GM12878 (cell line): ENCODE data around the gene INCA1. TPM values are rescaled to one million over a fixed set of nuclear protein-coding genes. Genes with fewer than 3 reads are reported as not detected.

Source experiments
- ASH2L ChIP-seq: fragments of 300-600, 200-600 bp; sonication (generic); IDR thresholded peaks from 2 replicates; pipeline ENCODE4 v1.6.1; 2017; ENCODE audit warnings: low read depth, mild to moderate bottlenecking, borderline replicate concordance
- BHLHE40 ChIP-seq, 2 experiments: fragments of 450-650 bp in 1 of 2; IDR thresholded peaks; 2 replicates each; pipeline ENCODE4 v1.6.1; 2011 to 2017; ENCODE audit warnings: low read depth in 2 of 2, borderline replicate concordance in 1 of 2, improper control_type of control experiment in 1 of 2, low read length in 1 of 2, mild to moderate bottlenecking in 1 of 2
- DPF2 ChIP-seq: fragments of 450-650 bp; IDR thresholded peaks from 2 replicates; pipeline ENCODE4 v1.6.1; 2017; ENCODE audit warnings: mild to moderate bottlenecking
- E2F4 ChIP-seq: IDR thresholded peaks from 2 replicates; pipeline ENCODE4 v1.6.1; 2012; ENCODE audit warnings: low read depth, low read length, improper control_type of control experiment
- EGR1 ChIP-seq, 2 experiments: IDR thresholded peaks; 1 replicate in 1 of 2; 2 replicates in 1 of 2; pipeline ENCODE4 v1.6.1; 2011 to 2012; ENCODE audit warnings: low read depth in 2 of 2, low read length in 2 of 2, borderline replicate concordance in 1 of 2, mild to moderate bottlenecking in 1 of 2, moderate library complexity in 1 of 2
- ELK1 ChIP-seq: IDR thresholded peaks from 2 replicates; pipeline ENCODE4 v1.6.1; 2012; ENCODE audit warnings: low read depth, low read length, improper control_type of control experiment
- HDAC2 ChIP-seq: fragments of 200-600 bp; sonication (generic); IDR thresholded peaks from 2 replicates; pipeline ENCODE4 v1.6.1; 2017
- IKZF1 ChIP-seq: fragments of 450-650 bp; conservative IDR thresholded peaks from 2 replicates; pipeline ENCODE4 v1.6.1; 2017; ENCODE audit warnings: antibody characterized with exemption, mild to moderate bottlenecking
- JUND ChIP-seq: IDR thresholded peaks from 2 replicates; pipeline ENCODE4 v1.6.1; 2012; ENCODE audit warnings: low read depth, mild to moderate bottlenecking, low read length, improper control_type of control experiment, moderate library complexity
- KAT2A ChIP-seq: conservative IDR thresholded peaks from 2 replicates; pipeline ENCODE4 v1.6.1; 2011; ENCODE audit warnings: low read depth, low read length; ENCODE audit not compliant: control insufficient read depth
- NBN ChIP-seq: fragments of 450-650 bp; IDR thresholded peaks from 2 replicates; pipeline ENCODE4 v1.6.1; 2016
- NFYB ChIP-seq: IDR thresholded peaks from 2 replicates; pipeline ENCODE4 v1.6.1; 2011; ENCODE audit warnings: low read depth, mild to moderate bottlenecking, low read length, improper control_type of control experiment, moderate library complexity; ENCODE audit not compliant: insufficient read depth
- NR2F1 ChIP-seq: fragments of 450-650 bp; conservative IDR thresholded peaks from 2 replicates; pipeline ENCODE4 v1.6.1; 2017; ENCODE audit warnings: mild to moderate bottlenecking
- PAX5 ChIP-seq: IDR thresholded peaks from 2 replicates; pipeline ENCODE4 v1.6.1; 2011; ENCODE audit warnings: low read depth, low read length, borderline replicate concordance
- RB1 ChIP-seq: fragments of 450-650 bp; formaldehyde crosslinking; IDR thresholded peaks from 2 replicates; pipeline ENCODE4 v1.6.1; 2017; ENCODE audit warnings: mild to moderate bottlenecking, borderline replicate concordance
- RCOR1 ChIP-seq: conservative IDR thresholded peaks from 2 replicates; pipeline ENCODE4 v1.6.1; 2012; ENCODE audit warnings: low read depth, low read length, improper control_type of control experiment
- SP1 ChIP-seq: IDR thresholded peaks from one replicate; pipeline ENCODE4 v1.6.1; 2011; ENCODE audit warnings: low read depth, low read length
- TCF12 ChIP-seq: IDR thresholded peaks from 2 replicates; pipeline ENCODE4 v1.6.1; 2011; ENCODE audit warnings: low read depth, mild to moderate bottlenecking, low read length
- TCF3 ChIP-seq: IDR thresholded peaks from 2 replicates; pipeline ENCODE4 v1.6.1; 2012; ENCODE audit warnings: low read depth, mild to moderate bottlenecking, low read length, borderline replicate concordance; ENCODE audit not compliant: insufficient read depth
- ZBED1 ChIP-seq: IDR thresholded peaks from 2 replicates; pipeline ENCODE4 v1.6.1; 2016; ENCODE audit warnings: borderline replicate concordance
- polyA plus RNA-seq, 11 experiments: library from polyadenylated mRNA; depleted of rRNA in 4 of 11; unstranded in 6 of 11; stranded (reverse) in 5 of 11; fragments of >200 nt; fragmentation: Nextera tagmentation in 4 of 11; fragmentation: Illumina TruSeq in 1 of 11; extraction: Ambion mirVana in 4 of 11; extraction: Trizol in 1 of 11; gene quantifications; 1 replicate in 1 of 11; 2 replicates in 10 of 11; pipeline versions ENCODE4 v1.2.1 to v1.2.3, GENCODE V29; 2011 to 2016; ENCODE audit warnings: inconsistent platforms in 2 of 11, missing spikeins in 2 of 11, low read depth in 1 of 11
- total RNA-seq, 4 experiments: library from RNA; depleted of rRNA in 3 of 4; stranded (reverse); fragments of >200 nt in 3 of 4; fragmentation: Illumina TruSeq in 1 of 4; extraction: Trizol in 1 of 4; gene quantifications; 2 replicates each; pipeline versions ENCODE4 v1.2.1 to v1.2.3, GENCODE V29; 2013 to 2021
- TF ChIP-seq, protein P1 (sequence below): fragments of 450-650 bp; IDR thresholded peaks from 2 replicates; pipeline ENCODE4 v1.6.1; 2017; ENCODE audit warnings: low read depth, mild to moderate bottlenecking, moderate library complexity
- TF ChIP-seq, protein P2 (sequence below): fragments of 450-650 bp; conservative IDR thresholded peaks from 2 replicates; pipeline ENCODE4 v1.6.1; 2017; ENCODE audit warnings: mild to moderate bottlenecking, moderate library complexity

The INCA1 gene
- total and polyA plus RNA-seq, 10 of the 15 experiments (the other 5 are each of a cell fraction or from before 2014, with no cell fraction given): 0.19 to 1.8 (median 0.45) TPM

- peak; percentile 89 for TF ChIP-seq SP1
- TF ChIP-seq NR2F1: peak; percentile 55
- peak; percentile 75 for TF ChIP-seq PAX5
- TF ChIP-seq TCF3: 0 out of 2 replicates have a peak, but pooled peaks have one; percentile 18
- TF ChIP-seq, protein P1, sequence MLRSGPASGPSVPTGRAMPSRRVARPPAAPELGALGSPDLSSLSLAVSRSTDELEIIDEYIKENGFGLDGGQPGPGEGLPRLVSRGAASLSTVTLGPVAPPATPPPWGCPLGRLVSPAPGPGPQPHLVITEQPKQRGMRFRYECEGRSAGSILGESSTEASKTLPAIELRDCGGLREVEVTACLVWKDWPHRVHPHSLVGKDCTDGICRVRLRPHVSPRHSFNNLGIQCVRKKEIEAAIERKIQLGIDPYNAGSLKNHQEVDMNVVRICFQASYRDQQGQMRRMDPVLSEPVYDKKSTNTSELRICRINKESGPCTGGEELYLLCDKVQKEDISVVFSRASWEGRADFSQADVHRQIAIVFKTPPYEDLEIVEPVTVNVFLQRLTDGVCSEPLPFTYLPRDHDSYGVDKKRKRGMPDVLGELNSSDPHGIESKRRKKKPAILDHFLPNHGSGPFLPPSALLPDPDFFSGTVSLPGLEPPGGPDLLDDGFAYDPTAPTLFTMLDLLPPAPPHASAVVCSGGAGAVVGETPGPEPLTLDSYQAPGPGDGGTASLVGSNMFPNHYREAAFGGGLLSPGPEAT: peak; percentile 98
- peak; percentile 83 for TF ChIP-seq TCF12
- TF ChIP-seq ASH2L: 0 out of 2 replicates have a peak, but pooled peaks have one; percentile 14
- TF ChIP-seq IKZF1: peak; percentile 62
- TF ChIP-seq DPF2: peak; percentile 67; the same call in 1 of the 2 replicates
- no peak for TF ChIP-seq E2F4
- peak; percentile 79; the same call in 1 of the 2 replicates for TF ChIP-seq RB1
- 0 out of 3 replicates have a peak, but pooled peaks of 1 of the 2 experiments have one; percentile 0 for TF ChIP-seq EGR1 (IDR thresholded peaks at IDR 0.05; ENCODE audit: borderline replicate concordance in 1 of 2, low read depth in 2 of 2, low read length in 2 of 2)
- TF ChIP-seq HDAC2: no peak
- TF ChIP-seq NFYB: no peak
- TF ChIP-seq, protein P2, sequence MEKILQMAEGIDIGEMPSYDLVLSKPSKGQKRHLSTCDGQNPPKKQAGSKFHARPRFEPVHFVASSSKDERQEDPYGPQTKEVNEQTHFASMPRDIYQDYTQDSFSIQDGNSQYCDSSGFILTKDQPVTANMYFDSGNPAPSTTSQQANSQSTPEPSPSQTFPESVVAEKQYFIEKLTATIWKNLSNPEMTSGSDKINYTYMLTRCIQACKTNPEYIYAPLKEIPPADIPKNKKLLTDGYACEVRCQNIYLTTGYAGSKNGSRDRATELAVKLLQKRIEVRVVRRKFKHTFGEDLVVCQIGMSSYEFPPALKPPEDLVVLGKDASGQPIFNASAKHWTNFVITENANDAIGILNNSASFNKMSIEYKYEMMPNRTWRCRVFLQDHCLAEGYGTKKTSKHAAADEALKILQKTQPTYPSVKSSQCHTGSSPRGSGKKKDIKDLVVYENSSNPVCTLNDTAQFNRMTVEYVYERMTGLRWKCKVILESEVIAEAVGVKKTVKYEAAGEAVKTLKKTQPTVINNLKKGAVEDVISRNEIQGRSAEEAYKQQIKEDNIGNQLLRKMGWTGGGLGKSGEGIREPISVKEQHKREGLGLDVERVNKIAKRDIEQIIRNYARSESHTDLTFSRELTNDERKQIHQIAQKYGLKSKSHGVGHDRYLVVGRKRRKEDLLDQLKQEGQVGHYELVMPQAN: peak; percentile 99
- TF ChIP-seq ELK1: no peak
- no peak for TF ChIP-seq ZBED1
- no peak for TF ChIP-seq RCOR1
- TF ChIP-seq JUND: 0 out of 2 replicates have a peak, but pooled peaks have one; percentile 35
- peak; percentile 74 for TF ChIP-seq KAT2A
- TF ChIP-seq NBN: no peak
- peak in 1 of 2 experiments; percentile 7; a peak in 1 of 4 replicates for TF ChIP-seq BHLHE40 (IDR thresholded peaks at IDR 0.05; ENCODE audit: borderline replicate concordance in 1 of 2, low read depth in 2 of 2, low read length in 1 of 2)
Observed at GRCh38 chr17:4997302-4998026, at the start of gene INCA1, which contains the start of gene KIF1C (continued).
